Mucosa of stomach (tissue), 1 donor: ENCODE measurements around the gene CLCA4.
"Not testable (repeated sequence)": the region's sequence is repeated elsewhere in the genome, so short reads cannot be mapped to it uniquely, and the experiment has no call there.

Experiments used
- H3K27me3 ChIP-seq: one replicate; pipeline ENCODE4 v1.7.0; 2013; ENCODE audit warnings: mild to moderate bottlenecking, low read length; ENCODE audit not compliant: control insufficient read depth, insufficient read depth
- H3K36me3 ChIP-seq: one replicate; pipeline ENCODE4 v1.7.0; 2013; ENCODE audit warnings: low read length; ENCODE audit not compliant: control insufficient read depth, insufficient read depth
- H3K4me1 ChIP-seq: one replicate; pipeline ENCODE4 v1.7.0; 2013; ENCODE audit warnings: mild to moderate bottlenecking, low read length; ENCODE audit not compliant: control insufficient read depth, insufficient read depth
- H3K4me3 ChIP-seq: one replicate; pipeline ENCODE4 v1.7.0; 2013; ENCODE audit warnings: low read length
- H3K9ac ChIP-seq: one replicate; pipeline ENCODE4 v1.7.0; 2013; ENCODE audit warnings: mild to moderate bottlenecking, low read length, moderate library complexity
- H3K9me3 ChIP-seq: one replicate; pipeline ENCODE4 v1.7.0; 2013; ENCODE audit warnings: mild to moderate bottlenecking, low read length, moderate library complexity; ENCODE audit not compliant: control insufficient read depth
- donor health status: Pancreatic carcinoma.

CLCA4 gene

GRCh38 chr1:86546787-86547221 lies at the start of gene CLCA4:
Gene CLCA4, plus strand, starts transcription at chr1:86547078. Its CDS starts 42 bp downstream, at chr1:86547120.
- no peaks in the 10 kb centered on the region for H3K9me3 ChIP-seq
- no peaks in the 10 kb centered on the region for H3K36me3 ChIP-seq
- no peaks in the 10 kb centered on the region for H3K4me1 ChIP-seq
- H3K9ac ChIP-seq = no peak within 1 kb of the TSS
- no peaks in the 10 kb centered on the region for H3K27me3 ChIP-seq
- no peak within 1 kb of the TSS for H3K4me3 ChIP-seq

- Histone ChIP-seq H3K4me3 (no peak overlapping the region), H3K36me3 (no peaks in the 10 kb centered on the region), H3K4me1 (peaks cover 9% of the 10 kb centered on the region), H3K9ac (no peak overlapping the region), H3K27me3 (peaks cover 17% of the 10 kb centered on the region), H3K9me3 (no peaks in the 10 kb centered on the region)
These were observed 48.6 kb upstream of the CLCA4 start for GRCh38 chr1:86498281-86498680.

- no peak overlapping the region for H3K9ac ChIP-seq
- no peaks in the 10 kb centered on the region for H3K9me3 ChIP-seq
- no peak overlapping the region for H3K4me3 ChIP-seq
- no peaks in the 10 kb centered on the region for H3K36me3 ChIP-seq
- H3K4me1 ChIP-seq = peaks cover 10% of the 10 kb centered on the region
- H3K27me3 ChIP-seq = peaks cover 18% of the 10 kb centered on the region
These were observed 46.8 kb upstream of the CLCA4 start for GRCh38 chr1:86499987-86500593.

GRCh38 chr1:86500714-86501113 lies 46.2 kb upstream of the CLCA4 start:
- H3K4me1 ChIP-seq = peaks cover 10% of the 10 kb centered on the region
- peaks cover 21% of the 10 kb centered on the region for H3K27me3 ChIP-seq
- no peak overlapping the region for H3K4me3 ChIP-seq
- H3K9me3 ChIP-seq = no peaks in the 10 kb centered on the region
- no peak overlapping the region for H3K9ac ChIP-seq
- H3K36me3 ChIP-seq = no peaks in the 10 kb centered on the region

- H3K27me3 ChIP-seq = peaks cover 21% of the 10 kb centered on the region
- H3K36me3 ChIP-seq, H3K9ac ChIP-seq, H3K9me3 ChIP-seq, H3K4me1 ChIP-seq, H3K4me3 ChIP-seq: not testable (repeated sequence)
These were observed 44.7 kb upstream of the CLCA4 start for GRCh38 chr1:86502125-86502646.

GRCh38 chr1:86502721-86503405 lies 44.0 kb upstream of the CLCA4 start:
- no peaks in the 10 kb centered on the region for H3K36me3 ChIP-seq
- peaks cover 21% of the 10 kb centered on the region for H3K27me3 ChIP-seq
- peaks cover 10% of the 10 kb centered on the region for H3K4me1 ChIP-seq
- H3K9ac ChIP-seq = no peak overlapping the region
- no peak overlapping the region for H3K4me3 ChIP-seq
- no peaks in the 10 kb centered on the region for H3K9me3 ChIP-seq

GRCh38 chr1:86503406-86504136 lies 43.3 kb upstream of the CLCA4 start:
- Histone ChIP-seq H3K4me3 (no peak overlapping the region), H3K9me3 (no peaks in the 10 kb centered on the region), H3K36me3 (no peaks in the 10 kb centered on the region), H3K9ac (no peak overlapping the region), H3K27me3 (peaks cover 15% of the 10 kb centered on the region), H3K4me1 (peaks cover 10% of the 10 kb centered on the region)

- Histone ChIP-seq H3K27me3 (peaks cover 12% of the 10 kb centered on the region), H3K36me3 (no peaks in the 10 kb centered on the region), H3K4me3 (no peak overlapping the region), H3K9me3 (no peaks in the 10 kb centered on the region), H3K9ac (no peak overlapping the region), H3K4me1 (peaks cover 10% of the 10 kb centered on the region)
These were observed 42.8 kb upstream of the CLCA4 start for GRCh38 chr1:86504137-86504479.

GRCh38 chr1:86504895-86505563 lies 41.8 kb upstream of the CLCA4 start:
- Histone ChIP-seq H3K9ac (no peak overlapping the region), H3K4me3 (no peak overlapping the region), H3K36me3 (no peaks in the 10 kb centered on the region), H3K9me3 (no peaks in the 10 kb centered on the region), H3K27me3 (peaks cover 12% of the 10 kb centered on the region), H3K4me1 (peaks cover 10% of the 10 kb centered on the region)

GRCh38 chr1:86505564-86505902 lies 41.3 kb upstream of the CLCA4 start:
- H3K27me3 ChIP-seq = peaks cover 12% of the 10 kb centered on the region
- H3K36me3 ChIP-seq = no peaks in the 10 kb centered on the region
- H3K9me3 ChIP-seq = no peaks in the 10 kb centered on the region
- H3K4me1 ChIP-seq = peaks cover 10% of the 10 kb centered on the region
- H3K9ac ChIP-seq = no peak overlapping the region
- no peak overlapping the region for H3K4me3 ChIP-seq

GRCh38 chr1:86507935-86508582 lies 38.8 kb upstream of the CLCA4 start:
- H3K27me3 ChIP-seq = peaks cover 7% of the 10 kb centered on the region
- no peaks in the 10 kb centered on the region for H3K9me3 ChIP-seq
- no peaks in the 10 kb centered on the region for H3K36me3 ChIP-seq
- no peak overlapping the region for H3K9ac ChIP-seq
- peaks cover 3% of the 10 kb centered on the region for H3K4me1 ChIP-seq
- no peak overlapping the region for H3K4me3 ChIP-seq
